Ovary (tissue), 3 donors: ENCODE data around the gene MIPEP.

Experiments
- CTCF ChIP-seq, 3 donors: fragments of 450-650 bp in 2 of 3; fragments of 200-600 bp in 1 of 3; IDR thresholded peaks; one replicate each; pipeline versions ENCODE4 v1.5.1 to v1.8.0; 2016 to 2022; ENCODE audit warnings: antibody characterized with exemption in 3 of 3, mild to moderate bottlenecking in 1 of 3
- POLR2A ChIP-seq: fragments of 450-650 bp; IDR thresholded peaks from one replicate; pipeline ENCODE4 v1.6.1; 2017; ENCODE audit warnings: antibody characterized with exemption, mild to moderate bottlenecking, moderate library complexity
- donor health status: DM: no; HTN: no; CAD: no.

DNA sequence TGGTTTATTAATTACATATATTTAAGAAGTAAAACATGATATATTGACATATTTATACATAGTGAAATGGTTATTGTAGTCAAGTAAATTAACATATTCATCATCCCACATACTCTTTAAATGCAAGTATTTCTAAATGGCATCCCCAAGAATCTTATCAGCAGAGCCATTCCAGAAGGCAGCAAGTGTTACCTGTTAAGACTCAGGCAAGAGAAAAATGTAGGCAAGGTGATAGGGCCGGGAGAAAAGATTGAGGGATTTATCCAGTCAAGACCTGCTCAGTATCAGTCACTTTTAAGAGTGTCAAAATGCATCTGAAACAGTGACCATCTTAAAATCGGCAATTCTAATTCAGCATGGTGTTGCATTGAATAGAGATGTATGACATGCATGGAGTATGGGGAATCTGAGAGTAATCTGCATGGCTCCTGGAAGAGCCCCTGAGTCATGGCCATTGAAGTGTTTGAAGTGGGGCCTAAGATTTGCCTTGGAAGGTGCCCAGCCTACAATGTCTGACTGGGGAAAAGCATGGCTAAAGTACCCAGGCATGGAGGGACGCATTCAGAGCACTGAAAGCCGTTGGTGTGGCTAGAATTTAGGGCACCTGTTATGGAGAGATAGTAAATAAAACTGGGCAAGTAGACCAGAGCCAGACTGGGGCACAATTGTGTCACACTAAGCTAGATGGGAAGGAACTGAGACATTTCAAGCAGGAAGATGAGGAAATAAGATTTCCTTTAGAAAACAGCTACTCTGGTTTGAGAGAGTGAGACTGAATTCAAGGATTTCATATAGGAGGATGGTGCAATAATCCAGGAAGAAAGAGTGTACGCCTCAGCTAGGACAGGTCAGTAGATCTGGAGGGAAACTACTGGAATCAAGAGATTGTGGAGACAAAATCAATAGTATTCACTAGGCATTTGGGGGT lies 33.1 kb upstream of the MIPEP start:
- TF ChIP-seq CTCF (IDR thresholded peaks at IDR 0.05) (no peak), POLR2A (no peak)
